Measurements from ENCODE around the gene GRHL1. TPM values are rescaled to one million over a fixed set of nuclear protein-coding genes. Genes with fewer than 3 reads are reported as not detected.

Gene GRHL1
- polyA plus RNA-seq, 1 of the 3 experiments (the other 2 are of a cell fraction) = 1.0 TPM

DNA sequence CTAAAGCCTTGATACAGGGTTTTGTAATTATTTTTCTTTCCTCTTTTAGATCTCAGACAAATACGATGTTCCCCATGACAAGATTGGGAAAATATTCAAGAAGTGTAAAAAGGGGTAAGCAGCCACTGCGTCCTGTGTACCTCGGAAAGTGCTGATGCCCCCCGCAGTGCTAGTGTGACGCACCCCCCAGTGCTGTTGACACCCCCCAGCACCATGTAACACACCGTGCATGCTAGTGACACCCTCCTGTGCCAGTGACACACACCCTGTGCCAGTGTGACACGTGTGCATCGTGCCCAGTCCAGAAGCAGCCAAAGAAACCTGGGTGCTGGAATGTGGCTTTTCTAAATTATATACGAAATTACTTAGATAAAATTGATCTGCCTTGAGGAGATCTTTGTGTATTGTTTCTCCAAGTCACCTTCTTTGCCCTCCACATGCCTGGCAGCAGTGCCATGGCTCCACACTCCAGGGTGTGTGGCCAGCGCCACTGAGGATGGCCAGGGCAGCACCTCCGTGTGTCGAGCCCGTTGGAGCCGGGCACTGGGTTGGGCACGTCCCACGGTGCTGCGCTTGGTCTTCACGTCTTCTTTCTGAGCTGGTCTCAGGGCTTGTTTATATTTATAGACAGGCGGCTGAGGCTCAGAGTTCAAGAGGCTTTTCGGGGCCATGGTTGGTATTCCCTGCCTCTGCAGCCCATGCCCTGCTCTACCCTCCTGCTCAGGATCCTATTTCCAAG lies 47.6 kb downstream of the GRHL1 start (continued):
- TF ChIP-seq IRF3 (IDR thresholded peaks at IDR 0.05; ENCODE audit: low read depth, low read length) (no peak), EP300 (IDR thresholded peaks at IDR 0.05; ENCODE audit: borderline replicate concordance in 1 of 2, low read depth in 1 of 2, low read length in 1 of 2) (no peak)

GRCh38 chr2:9999693-10000092 lies 48.2 kb downstream of the GRHL1 start:
- 81% methylated on average over 1 of the region's 1 CpG for WGBS (ENCODE audit: low lambda C conversion rate)
- H3F3A ChIP-seq (replicated peaks; ENCODE audit: insufficient read depth) = no peaks in the 10 kb centered on the region
- peaks cover 0 to 11% of the 10 kb centered on the region in 2 experiments for H3K36me3 ChIP-seq (replicated peaks in 1 of 2; ENCODE audit: control insufficient read depth in 1 of 2, insufficient read depth in 2 of 2, low read length in 1 of 2)
- H3K4me1 ChIP-seq (ENCODE audit: control insufficient read depth in 1 of 2, insufficient read depth in 2 of 2, low read depth in 1 of 2, low read length in 1 of 2) = peaks cover 0 to 40% of the 10 kb centered on the region in 2 experiments; a peak in 2 of 4 replicates
- H3K79me2 ChIP-seq (ENCODE audit: insufficient read depth) = no peaks in the 10 kb centered on the region
- no peaks in the 10 kb centered on the region for H3K9me3 ChIP-seq
- ChIA-PET POLR2A (no interaction called here), CTCF (interaction anchor here (1.5 to 3.0 kb wide), 3 partner anchors 10 to 186 kb away, joined by 4 to 28 read pairs (median 6); no protein-coding TSS in a partner anchor)
- H3K9me2 ChIP-seq = no peaks in the 10 kb centered on the region
- no peak overlapping the region for H3K27ac ChIP-seq (ENCODE audit: low read depth in 2 of 2, low read length in 1 of 2)
- no peak overlapping the region for H3K9ac ChIP-seq
- no peaks in the 10 kb centered on the region for H4K20me1 ChIP-seq (ENCODE audit: insufficient read depth)
- no peaks in the 10 kb centered on the region for H3K27me3 ChIP-seq (ENCODE audit: insufficient read depth)
- no peak for DNase-seq
- H3K4me3 ChIP-seq (ENCODE audit: low read depth in 2 of 2, low read length in 1 of 2) = no peak overlapping the region
- H3K4me2 ChIP-seq = no peak overlapping the region
- TF ChIP-seq POLR2AphosphoS5 (IDR thresholded peaks at IDR 0.05; ENCODE audit: low read depth, low read length) (no peak), EP300 (IDR thresholded peaks at IDR 0.05; ENCODE audit: borderline replicate concordance in 1 of 2, low read depth in 1 of 2, low read length in 1 of 2) (no peak), RAD21 (IDR thresholded peaks at IDR 0.05; ENCODE audit: low read length) (no peak), CTCF (IDR thresholded peaks at IDR 0.05) (no peak), EZH2phosphoT487 (IDR thresholded peaks at IDR 0.05; ENCODE audit: borderline replicate concordance, low read depth) (no peak), TAF1 (IDR thresholded peaks at IDR 0.05; ENCODE audit: borderline replicate concordance, low read depth, low read length) (no peak), TEAD4 (IDR thresholded peaks at IDR 0.05; ENCODE audit: borderline replicate concordance, insufficient read depth) (no peak), RXRA (IDR thresholded peaks at IDR 0.05; ENCODE audit: borderline replicate concordance, low read depth) (no peak), CHD2 (IDR thresholded peaks at IDR 0.05; ENCODE audit: low read length, partially characterized antibody) (no peak)
- no peak overlapping the region for H2AFZ ChIP-seq (ENCODE audit: low read depth)

DNA sequence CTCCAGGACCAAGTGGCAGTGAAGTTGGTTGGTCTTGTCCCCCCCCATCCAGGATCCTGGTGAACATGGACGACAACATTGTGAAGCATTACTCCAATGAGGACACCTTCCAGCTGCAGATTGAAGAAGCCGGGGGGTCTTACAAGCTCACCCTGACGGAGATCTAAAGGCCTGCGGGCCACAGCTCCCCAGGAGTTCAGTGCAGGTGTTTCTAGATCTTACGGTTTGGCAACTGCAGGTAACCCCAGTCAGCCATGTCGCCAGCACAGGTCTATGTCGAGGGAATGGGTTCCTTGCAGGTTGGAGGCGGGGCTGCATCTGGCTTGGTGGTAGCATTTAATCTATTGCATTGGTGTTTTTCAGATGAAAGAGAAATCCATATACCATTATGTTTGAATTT lies 49.0 kb downstream of the GRHL1 start:
- WGBS (ENCODE audit: low lambda C conversion rate) = 96% methylated on average over 8 of the region's 8 CpGs
- Histone ChIP-seq H3K9me3 (no peaks in the 10 kb centered on the region), H2AFZ (ENCODE audit: low read depth) (no peak overlapping the region), H3K4me3 (ENCODE audit: low read depth in 2 of 2, low read length in 1 of 2) (no peak overlapping the region), H3K9ac (no peak overlapping the region), H4K20me1 (ENCODE audit: insufficient read depth) (no peaks in the 10 kb centered on the region), H3K36me3 (replicated peaks in 1 of 2; ENCODE audit: control insufficient read depth in 1 of 2, insufficient read depth in 2 of 2, low read length in 1 of 2) (peaks cover 0 to 11% of the 10 kb centered on the region in 2 experiments), H3F3A (replicated peaks; ENCODE audit: insufficient read depth) (no peaks in the 10 kb centered on the region), H3K27me3 (ENCODE audit: insufficient read depth) (no peaks in the 10 kb centered on the region), H3K9me2 (no peaks in the 10 kb centered on the region), H3K27ac (ENCODE audit: low read depth in 2 of 2, low read length in 1 of 2) (no peak overlapping the region), H3K79me2 (ENCODE audit: insufficient read depth) (no peaks in the 10 kb centered on the region), H3K4me1 (ENCODE audit: control insufficient read depth in 1 of 2, insufficient read depth in 2 of 2, low read depth in 1 of 2, low read length in 1 of 2) (peaks cover 0 to 41% of the 10 kb centered on the region in 2 experiments; a peak in 2 of 4 replicates), H3K4me2 (no peak overlapping the region)
- ChIA-PET CTCF (interaction anchor here (1.3 to 3.0 kb wide), 6 partner anchors 10 to 187 kb away, joined by 3 to 28 read pairs (median 5); no protein-coding TSS in a partner anchor), POLR2A (no interaction called here)
- no peak for DNase-seq
- TF ChIP-seq, protein P1, sequence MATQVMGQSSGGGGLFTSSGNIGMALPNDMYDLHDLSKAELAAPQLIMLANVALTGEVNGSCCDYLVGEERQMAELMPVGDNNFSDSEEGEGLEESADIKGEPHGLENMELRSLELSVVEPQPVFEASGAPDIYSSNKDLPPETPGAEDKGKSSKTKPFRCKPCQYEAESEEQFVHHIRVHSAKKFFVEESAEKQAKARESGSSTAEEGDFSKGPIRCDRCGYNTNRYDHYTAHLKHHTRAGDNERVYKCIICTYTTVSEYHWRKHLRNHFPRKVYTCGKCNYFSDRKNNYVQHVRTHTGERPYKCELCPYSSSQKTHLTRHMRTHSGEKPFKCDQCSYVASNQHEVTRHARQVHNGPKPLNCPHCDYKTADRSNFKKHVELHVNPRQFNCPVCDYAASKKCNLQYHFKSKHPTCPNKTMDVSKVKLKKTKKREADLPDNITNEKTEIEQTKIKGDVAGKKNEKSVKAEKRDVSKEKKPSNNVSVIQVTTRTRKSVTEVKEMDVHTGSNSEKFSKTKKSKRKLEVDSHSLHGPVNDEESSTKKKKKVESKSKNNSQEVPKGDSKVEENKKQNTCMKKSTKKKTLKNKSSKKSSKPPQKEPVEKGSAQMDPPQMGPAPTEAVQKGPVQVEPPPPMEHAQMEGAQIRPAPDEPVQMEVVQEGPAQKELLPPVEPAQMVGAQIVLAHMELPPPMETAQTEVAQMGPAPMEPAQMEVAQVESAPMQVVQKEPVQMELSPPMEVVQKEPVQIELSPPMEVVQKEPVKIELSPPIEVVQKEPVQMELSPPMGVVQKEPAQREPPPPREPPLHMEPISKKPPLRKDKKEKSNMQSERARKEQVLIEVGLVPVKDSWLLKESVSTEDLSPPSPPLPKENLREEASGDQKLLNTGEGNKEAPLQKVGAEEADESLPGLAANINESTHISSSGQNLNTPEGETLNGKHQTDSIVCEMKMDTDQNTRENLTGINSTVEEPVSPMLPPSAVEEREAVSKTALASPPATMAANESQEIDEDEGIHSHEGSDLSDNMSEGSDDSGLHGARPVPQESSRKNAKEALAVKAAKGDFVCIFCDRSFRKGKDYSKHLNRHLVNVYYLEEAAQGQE (IDR thresholded peaks at IDR 0.05; ENCODE audit: low read depth, low read length) = no peak
- no peak for TF ChIP-seq RAD21 (IDR thresholded peaks at IDR 0.05; ENCODE audit: low read length)
- no peak for TF ChIP-seq RFX5 (IDR thresholded peaks at IDR 0.05; ENCODE audit: low read length)
- no peak for TF ChIP-seq TEAD4 (IDR thresholded peaks at IDR 0.05; ENCODE audit: borderline replicate concordance, insufficient read depth)
- TF ChIP-seq NFIC (IDR thresholded peaks at IDR 0.05; ENCODE audit: borderline replicate concordance) = no peak
- TF ChIP-seq, protein P2, sequence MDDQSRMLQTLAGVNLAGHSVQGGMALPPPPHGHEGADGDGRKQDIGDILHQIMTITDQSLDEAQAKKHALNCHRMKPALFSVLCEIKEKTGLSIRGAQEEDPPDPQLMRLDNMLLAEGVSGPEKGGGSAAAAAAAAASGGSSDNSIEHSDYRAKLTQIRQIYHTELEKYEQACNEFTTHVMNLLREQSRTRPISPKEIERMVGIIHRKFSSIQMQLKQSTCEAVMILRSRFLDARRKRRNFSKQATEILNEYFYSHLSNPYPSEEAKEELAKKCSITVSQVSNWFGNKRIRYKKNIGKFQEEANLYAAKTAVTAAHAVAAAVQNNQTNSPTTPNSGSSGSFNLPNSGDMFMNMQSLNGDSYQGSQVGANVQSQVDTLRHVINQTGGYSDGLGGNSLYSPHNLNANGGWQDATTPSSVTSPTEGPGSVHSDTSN (IDR thresholded peaks at IDR 0.05) = no peak
- TF ChIP-seq NRF1 (IDR thresholded peaks at IDR 0.05; ENCODE audit: low read depth, low read length) = no peak

Data from SK-N-SH (cell line).